HEK293T (cell line): Measurements from ENCODE around the gene GMDS.

Experiments used
- ARNT ChIP-seq: fragments of 450-650 bp; IDR thresholded peaks from 2 replicates; pipeline ENCODE4 v1.6.1; 2017; ENCODE audit warnings: mild to moderate bottlenecking
- ELF4 ChIP-seq: fragments of 450-650 bp; IDR thresholded peaks from 2 replicates; pipeline ENCODE4 v1.6.1; 2017; ENCODE audit warnings: antibody characterized with exemption
- FOXM1 ChIP-seq: fragments of 450-650 bp; IDR thresholded peaks from 2 replicates; pipeline ENCODE4 v1.6.1; 2017; ENCODE audit warnings: mild to moderate bottlenecking, borderline replicate concordance
- NFRKB ChIP-seq: fragments of 450-650 bp; IDR thresholded peaks from 2 replicates; pipeline ENCODE4 v1.6.1; 2016; ENCODE audit warnings: mild to moderate bottlenecking, moderate library complexity
- PKNOX1 ChIP-seq: fragments of 450-650 bp; IDR thresholded peaks from 2 replicates; pipeline ENCODE4 v1.6.1; 2016
- ZNF384 ChIP-seq: fragments of 450-650 bp; IDR thresholded peaks from 2 replicates; pipeline ENCODE4 v1.6.1; 2016

GRCh38 chr6:1657116-1657770 lies 588.2 kb downstream of the GMDS start:
- no peak for TF ChIP-seq FOXM1
- TF ChIP-seq ARNT: no peak
- peak; percentile 77 for TF ChIP-seq PKNOX1
- TF ChIP-seq ZNF384: no peak
- no peak for TF ChIP-seq ELF4
- no peak for TF ChIP-seq NFRKB
